CD4-positive, alpha-beta T cell treated with Interleukin-4 for 1 hour (primary cell): ENCODE results near the gene ZBTB26.
"Not testable (repeated sequence)": the region's sequence is repeated elsewhere in the genome, so short reads cannot be mapped to it uniquely, and the experiment has no call there.

ENCODE experiments used
- DNase-seq, 2 donors: peaks; one replicate each; pipeline ENCODE4 v3.0.0-alpha.2; 2020 to 2022

ZBTB26 gene

GRCh38 chr9:122922713-122923112 lies 8.6 kb downstream of the ZBTB26 start:
- DNase-seq = no peak

- no peak for DNase-seq
Observed at GRCh38 chr9:122918310-122918709, 13.0 kb downstream of the ZBTB26 start.

- peak; percentile 77 to 78 for DNase-seq
Observed at GRCh38 chr9:122912964-122913673, 18.2 kb downstream of the ZBTB26 start, which contains the start of gene ZBTB6. Gene ZBTB6 (minus strand): TSS chr9:122913323. CDS start chr9:122912072, 1,251 bp downstream.

- DNase-seq = no peak
Observed at GRCh38 chr9:122912671-122912963, 18.7 kb downstream of the ZBTB26 start.

GRCh38 chr9:122906122-122906521 lies 25.2 kb downstream of the ZBTB26 start:
- DNase-seq = not testable (repeated sequence)

- peak; percentile 99 for DNase-seq
Observed at GRCh38 chr9:122904823-122905710, 26.2 kb downstream of the ZBTB26 start, which contains the start of gene RC3H2. Gene RC3H2 (minus strand): TSS chr9:122905359. CDS start chr9:122897509, 7,850 bp downstream.

GRCh38 chr9:122904466-122904822 lies 26.9 kb downstream of the ZBTB26 start:
- peak; percentile 16 to 36 for DNase-seq

GRCh38 chr9:122900791-122901190 lies 30.5 kb downstream of the ZBTB26 start:
- peak in 1 of 2 donors; percentile 63 for DNase-seq

GRCh38 chr9:122897969-122898368 lies 33.3 kb downstream of the ZBTB26 start:
- no peak for DNase-seq

GRCh38 chr9:122888480-122888879 lies 42.8 kb downstream of the ZBTB26 start:
- no peak for DNase-seq

- no peak for DNase-seq
Observed at GRCh38 chr9:122883125-122883524, 48.2 kb downstream of the ZBTB26 start.

- DNase-seq = no peak
Observed at GRCh38 chr9:122879443-122879842, 51.9 kb downstream of the ZBTB26 start.

GRCh38 chr9:122875523-122875922 lies 55.8 kb downstream of the ZBTB26 start:
- no peak for DNase-seq

GRCh38 chr9:122867276-122867675 lies 64.0 kb downstream of the ZBTB26 start:
- not testable (repeated sequence) for DNase-seq

- no peak for DNase-seq
Observed at GRCh38 chr9:122866079-122866478, 65.2 kb downstream of the ZBTB26 start.
